LNCAP (cell line): ENCODE data around the gene F13A1.

Source experiments
- TF ChIP-seq, protein P1 (sequence below): fragments of 450-650 bp; IDR thresholded peaks from 2 replicates; pipeline ENCODE4 v1.5.1; 2017; ENCODE audit warnings: mild to moderate bottlenecking

Gene F13A1

GRCh38 chr6:6256259-6256658, 64.2 kb downstream of the F13A1 start:
- TF ChIP-seq, protein P1, sequence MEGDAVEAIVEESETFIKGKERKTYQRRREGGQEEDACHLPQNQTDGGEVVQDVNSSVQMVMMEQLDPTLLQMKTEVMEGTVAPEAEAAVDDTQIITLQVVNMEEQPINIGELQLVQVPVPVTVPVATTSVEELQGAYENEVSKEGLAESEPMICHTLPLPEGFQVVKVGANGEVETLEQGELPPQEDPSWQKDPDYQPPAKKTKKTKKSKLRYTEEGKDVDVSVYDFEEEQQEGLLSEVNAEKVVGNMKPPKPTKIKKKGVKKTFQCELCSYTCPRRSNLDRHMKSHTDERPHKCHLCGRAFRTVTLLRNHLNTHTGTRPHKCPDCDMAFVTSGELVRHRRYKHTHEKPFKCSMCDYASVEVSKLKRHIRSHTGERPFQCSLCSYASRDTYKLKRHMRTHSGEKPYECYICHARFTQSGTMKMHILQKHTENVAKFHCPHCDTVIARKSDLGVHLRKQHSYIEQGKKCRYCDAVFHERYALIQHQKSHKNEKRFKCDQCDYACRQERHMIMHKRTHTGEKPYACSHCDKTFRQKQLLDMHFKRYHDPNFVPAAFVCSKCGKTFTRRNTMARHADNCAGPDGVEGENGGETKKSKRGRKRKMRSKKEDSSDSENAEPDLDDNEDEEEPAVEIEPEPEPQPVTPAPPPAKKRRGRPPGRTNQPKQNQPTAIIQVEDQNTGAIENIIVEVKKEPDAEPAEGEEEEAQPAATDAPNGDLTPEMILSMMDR = no peak

DNA sequence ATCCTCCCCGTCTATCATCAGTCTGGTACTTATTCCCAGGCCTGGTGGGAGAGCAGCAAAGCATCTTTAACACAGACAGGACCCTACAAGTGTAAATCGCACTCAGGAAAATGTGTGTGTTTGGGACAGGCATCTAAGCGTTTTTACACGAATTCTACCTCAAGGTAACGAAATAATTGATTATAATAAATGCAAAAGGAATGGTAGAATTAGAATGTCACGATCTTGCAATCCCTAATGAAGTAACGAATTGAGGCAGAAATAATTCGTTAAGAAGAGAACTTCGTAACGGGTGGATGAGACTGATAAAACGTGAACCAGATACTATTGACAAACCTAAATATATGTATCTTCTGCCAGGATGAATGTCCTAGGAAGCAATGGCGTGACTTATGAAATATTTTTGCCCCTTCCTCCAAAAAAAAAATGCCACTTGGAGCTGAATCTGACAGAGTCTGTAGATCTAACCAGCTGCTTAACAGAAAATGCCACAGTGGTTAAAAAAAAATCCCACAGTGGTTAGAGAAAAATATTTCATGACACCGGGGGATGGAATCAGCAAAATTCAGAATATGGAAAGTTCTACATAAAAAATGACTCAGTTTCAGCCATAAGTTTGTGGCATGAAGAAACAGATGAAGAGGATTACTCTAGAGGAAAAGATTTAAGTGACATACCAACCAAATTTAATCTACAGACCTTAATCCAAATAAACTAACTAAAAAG, 68.7 kb downstream of the F13A1 start:
- TF ChIP-seq, protein P1 = no peak

GRCh38 chr6:6248651-6249050, 71.8 kb downstream of the F13A1 start:
- TF ChIP-seq, protein P1 = no peak

DNA sequence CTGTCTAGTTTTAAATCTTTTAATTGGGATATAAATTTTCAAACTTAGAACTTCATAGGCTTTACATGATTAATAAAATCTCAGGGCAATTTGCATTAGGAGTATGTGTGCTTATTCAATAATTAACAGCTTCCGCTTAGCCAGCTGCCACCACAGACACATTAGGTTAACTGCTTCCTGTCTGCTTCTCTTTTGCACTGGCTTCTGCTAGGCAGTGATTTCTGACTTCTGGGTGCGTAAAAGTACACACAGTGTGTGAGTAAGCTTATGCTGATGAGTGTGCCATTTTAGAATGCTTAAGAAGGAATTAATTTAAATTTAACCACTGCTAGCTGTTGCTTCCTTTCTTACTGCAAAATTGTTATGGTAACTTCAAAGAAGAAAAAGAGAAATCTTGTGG, 73.9 kb downstream of the F13A1 start:
- TF ChIP-seq, protein P1 = no peak

DNA sequence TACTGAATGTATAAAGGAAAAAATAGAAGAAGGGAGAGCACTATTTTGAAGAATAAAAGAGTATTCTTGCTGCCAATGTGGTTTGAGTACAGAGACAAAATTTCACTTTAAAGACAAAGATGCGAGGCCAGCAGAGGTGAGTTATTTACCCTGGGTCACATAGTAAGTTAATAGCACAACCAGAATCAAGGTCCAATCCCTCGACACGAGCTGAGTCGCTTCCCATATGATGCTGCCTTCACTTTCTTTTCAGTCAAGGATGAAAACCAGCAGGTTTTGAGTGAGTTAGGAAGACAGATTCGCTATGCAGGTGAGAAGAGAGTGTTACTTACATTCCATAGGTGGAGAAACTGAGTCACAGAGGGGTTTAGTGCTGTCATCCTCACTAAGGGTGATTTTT, 75.8 kb downstream of the F13A1 start:
- TF ChIP-seq, protein P1 = no peak

GRCh38 chr6:6243846-6244245, 76.6 kb downstream of the F13A1 start:
- TF ChIP-seq, protein P1 = no peak

DNA sequence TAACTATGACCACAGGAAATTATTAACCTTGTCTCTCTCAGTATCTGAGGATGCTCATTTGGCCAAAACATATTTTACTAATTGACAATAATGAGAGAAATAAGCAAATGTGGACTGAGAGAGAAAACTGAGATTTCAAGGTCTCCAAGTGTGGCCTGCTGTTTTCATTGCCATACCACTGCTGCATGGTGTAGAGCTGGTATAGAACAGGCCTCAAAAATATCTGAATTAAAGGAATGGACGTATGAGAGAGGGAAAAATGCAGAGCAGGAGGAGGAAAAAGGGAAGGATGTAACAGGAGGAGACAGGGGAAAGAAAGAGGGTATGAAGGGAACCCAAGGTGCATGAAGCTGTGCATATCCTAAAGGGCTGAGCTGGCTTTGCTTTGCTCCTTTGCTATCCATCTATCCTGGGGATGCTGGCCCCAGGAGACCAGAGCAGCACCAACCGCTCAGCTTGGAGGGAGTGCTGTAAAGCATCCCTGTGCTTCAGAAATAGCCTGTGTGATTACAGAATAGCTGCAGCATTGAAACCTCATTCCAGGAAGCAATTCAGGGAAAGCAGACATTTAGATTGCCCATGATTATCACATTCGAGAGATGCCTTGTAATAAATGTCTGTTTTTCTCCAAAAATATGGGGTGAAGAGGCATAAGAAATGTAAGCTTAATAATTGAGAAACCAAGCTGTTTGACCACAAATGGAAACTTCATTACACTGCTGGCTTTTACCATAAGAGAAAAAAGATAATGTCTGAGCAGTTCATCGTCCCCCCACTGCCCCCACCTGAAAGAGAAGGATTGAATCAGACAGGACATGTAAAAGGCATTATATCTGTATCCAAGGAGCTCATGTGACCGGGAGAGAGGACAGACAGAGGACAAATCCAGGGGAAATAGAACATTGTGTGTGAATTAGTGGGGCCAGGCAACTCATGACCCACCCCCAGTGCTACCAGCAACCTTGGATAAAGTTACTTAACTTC, 80.6 kb downstream of the F13A1 start:
- TF ChIP-seq, protein P1 = no peak
